HTR-8/SVneo (cell line): ENCODE measurements around the gene MAP3K12.
"Not testable (repeated sequence)": the region's sequence is repeated elsewhere in the genome, so short reads cannot be mapped to it uniquely, and the experiment has no call there.

Experiments
- DNase-seq: peaks from one replicate; pipeline ENCODE4 v3.0.0; 2011; ENCODE audit warnings: low spot score, mixed read lengths; ENCODE audit not compliant: insufficient read length
- FAIRE-seq: peaks from 2 replicates; lab custom pipeline; 2011; peaks lifted over from hg19 to GRCh38; lab: Jason Lieb, UNC

MAP3K12 gene

GRCh38 chr12:53493610-53494391 lies 5.5 kb downstream of the MAP3K12 start:
- FAIRE-seq (no peak), DNase-seq (no peak)

GRCh38 chr12:53492830-53493609 lies 6.2 kb downstream of the MAP3K12 start:
- DNase-seq, result peak; percentile 91
- FAIRE-seq, result peak; percentile 85

GRCh38 chr12:53492188-53492587 lies 7.1 kb downstream of the MAP3K12 start:
- no peak for FAIRE-seq
- DNase-seq, result no peak

GRCh38 chr12:53489242-53489864 lies 9.9 kb downstream of the MAP3K12 start:
- DNase-seq (no peak), FAIRE-seq (no peak)

GRCh38 chr12:53486736-53487487 lies 12.3 kb downstream of the MAP3K12 start:
- no peak for DNase-seq
- FAIRE-seq, result no peak

GRCh38 chr12:53485955-53486735 lies 13.1 kb downstream of the MAP3K12 start:
- FAIRE-seq, result no peak
- DNase-seq, result no peak

GRCh38 chr12:53484686-53485575 lies 14.3 kb downstream of the MAP3K12 start:
- FAIRE-seq (no peak), DNase-seq (no peak)

- DNase-seq (no peak), FAIRE-seq (no peak)
These were observed 15.3 kb downstream of the MAP3K12 start for GRCh38 chr12:53483979-53484377.

- FAIRE-seq, result no peak
- no peak for DNase-seq
These were observed 15.9 kb downstream of the MAP3K12 start for GRCh38 chr12:53483225-53483978.

GRCh38 chr12:53482626-53483168 lies 16.6 kb downstream of the MAP3K12 start:
- no peak for DNase-seq

GRCh38 chr12:53481939-53482586 lies 17.2 kb downstream of the MAP3K12 start:
- FAIRE-seq, result no peak
- DNase-seq, result no peak

More at GRCh38 chr12:53482626-53483168, 16.6 kb downstream of the MAP3K12 start:
- no peak for FAIRE-seq

- not testable (repeated sequence) for DNase-seq
These were observed 17.8 kb downstream of the MAP3K12 start for GRCh38 chr12:53481458-53481857.

GRCh38 chr12:53480491-53481442 lies 18.5 kb downstream of the MAP3K12 start:
- no peak for DNase-seq
- FAIRE-seq, result no peak

More at GRCh38 chr12:53481458-53481857, 17.8 kb downstream of the MAP3K12 start:
- not testable (repeated sequence) for FAIRE-seq

- DNase-seq (no peak), FAIRE-seq (no peak)
These were observed 19.9 kb downstream of the MAP3K12 start for GRCh38 chr12:53479331-53479730.

- DNase-seq (no peak), FAIRE-seq (no peak)
These were observed 20.4 kb downstream of the MAP3K12 start for GRCh38 chr12:53478865-53479264.

- DNase-seq (no peak), FAIRE-seq (no peak)
These were observed 22.5 kb downstream of the MAP3K12 start for GRCh38 chr12:53476769-53477209.
